Fibroblast of villous mesenchyme (primary cell): ENCODE measurements around the gene TMEM164. TPM values are rescaled to one million over a fixed set of nuclear protein-coding genes. Genes with fewer than 3 reads are reported as not detected.
A peak's percentile ranks its signal among the peaks of the same experiment; 100 is the strongest.

Experiments
- DNase-seq: peaks from one replicate; pipeline ENCODE4 v3.0.0-alpha.2; 2010; ENCODE audit warnings: low read depth
- H3K4me3 ChIP-seq: 2 replicates; pipeline ENCODE4 v1.5.1; 2011; ENCODE audit warnings: low read depth, mild to moderate bottlenecking, low read length
- CTCF ChIP-seq: IDR thresholded peaks from 2 replicates; pipeline ENCODE4 v1.5.1; 2012; ENCODE audit warnings: low read depth, mild to moderate bottlenecking, low read length; ENCODE audit not compliant: insufficient read depth
- total RNA-seq: library from RNA; depleted of rRNA; stranded (reverse); fragments of >200 nt; gene quantifications from 2 replicates; pipeline ENCODE4 v1.2.3, GENCODE V29; 2012

Gene TMEM164
- total RNA-seq, 1 donor: 11.7 TPM

DNA sequence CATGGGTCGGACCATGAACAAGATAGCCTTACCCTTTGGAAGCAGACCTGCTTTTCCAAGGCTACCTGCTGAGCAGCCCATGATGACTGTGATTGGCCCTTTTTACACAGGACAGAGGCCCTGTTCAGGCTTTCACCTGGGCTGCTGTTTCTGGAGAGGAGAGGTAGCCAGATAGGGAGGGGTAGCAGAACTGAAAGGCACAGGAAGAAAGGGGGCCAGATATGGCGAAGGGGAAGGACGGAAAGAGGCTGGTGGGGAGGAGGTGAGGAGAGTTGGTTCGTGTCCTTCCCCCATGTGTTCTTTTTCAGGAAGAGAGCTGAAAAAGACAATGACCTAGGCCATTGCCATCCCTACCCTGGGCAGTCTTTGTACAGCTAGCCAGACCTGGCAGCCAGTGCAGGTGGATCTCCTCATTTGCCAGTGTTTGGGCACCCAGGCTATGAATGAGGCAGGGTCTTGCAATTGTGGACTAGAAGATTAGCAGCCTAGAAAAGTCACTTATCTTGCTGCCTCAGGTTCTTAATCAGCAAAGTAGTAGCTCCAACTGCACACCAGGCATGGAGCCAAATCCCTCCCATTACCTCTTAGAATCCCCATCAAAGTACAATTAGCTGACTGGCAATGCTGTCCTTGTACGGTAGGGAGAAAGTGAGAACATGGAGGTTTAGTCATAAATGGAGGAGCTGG lies 175.4 kb downstream of the TMEM164 start:
- no peak for DNase-seq
- H3K4me3 ChIP-seq: no peak overlapping the region
- no peak for TF ChIP-seq CTCF

- DNase-seq: peak; percentile 71
- no peak overlapping the region for H3K4me3 ChIP-seq
- TF ChIP-seq CTCF: no peak
Observed at GRCh38 chrX:110180176-110180927, 177.4 kb downstream of the TMEM164 start.

GRCh38 chrX:110180928-110181310 lies 178.0 kb downstream of the TMEM164 start:
- DNase-seq: peak; percentile 65

DNA sequence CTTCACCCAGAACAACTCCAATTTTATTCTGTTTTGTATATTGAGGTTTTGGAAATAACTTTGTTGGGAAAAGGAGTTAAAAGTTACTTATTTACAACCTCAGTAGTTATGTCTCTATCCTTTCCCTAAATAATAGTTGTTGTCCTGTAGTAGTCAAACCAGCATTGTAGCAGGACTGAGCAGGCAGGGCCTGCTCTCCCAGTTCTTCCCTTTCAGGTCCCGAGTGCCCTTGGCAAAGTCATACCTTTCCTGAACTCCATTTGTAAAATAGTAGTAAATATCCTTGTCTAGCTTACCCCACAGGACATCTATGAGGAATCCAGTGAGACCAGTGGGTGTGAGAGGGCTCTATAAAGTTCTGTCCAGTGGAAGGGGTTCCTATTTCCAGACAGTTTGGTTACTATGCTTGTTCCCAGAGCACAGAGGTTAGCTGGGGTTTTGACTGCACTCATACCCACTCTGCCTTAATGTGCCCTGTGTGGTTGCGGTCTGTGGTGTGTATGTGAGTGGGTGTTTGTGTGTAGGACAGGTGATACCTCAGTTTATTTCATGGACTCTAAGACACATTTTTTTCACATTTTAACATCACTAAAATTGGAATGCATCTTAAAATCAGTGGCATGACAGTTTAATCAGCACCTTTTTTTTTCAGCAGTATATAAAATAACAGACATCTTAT lies 178.7 kb downstream of the TMEM164 start:
- DNase-seq: no peak
- no peak for TF ChIP-seq CTCF
- H3K4me3 ChIP-seq: no peak overlapping the region

More at GRCh38 chrX:110180928-110181310, 178.0 kb downstream of the TMEM164 start:
- TF ChIP-seq CTCF: no peak
- no peak overlapping the region for H3K4me3 ChIP-seq

DNA sequence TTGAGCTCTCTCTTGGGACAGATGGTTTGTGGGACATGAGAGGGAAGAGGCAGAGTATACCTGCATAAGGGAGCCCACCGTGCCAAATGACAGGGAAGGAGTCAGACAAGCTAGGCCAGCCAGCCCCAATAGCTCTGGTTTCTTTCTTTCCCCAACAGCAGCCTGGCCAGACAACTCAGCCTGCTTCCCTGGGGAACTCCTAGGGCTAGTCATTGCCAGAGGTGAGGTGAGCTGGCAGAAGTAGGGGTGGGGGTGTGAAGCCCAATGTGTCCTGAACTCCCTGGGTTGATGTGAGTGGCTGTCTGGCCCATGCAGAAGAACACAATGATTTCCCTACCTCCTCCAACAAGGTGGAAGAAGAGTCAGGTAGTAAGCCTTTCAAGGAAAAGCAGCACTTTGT lies 179.4 kb downstream of the TMEM164 start:
- no peak for TF ChIP-seq CTCF
- DNase-seq: no peak
- H3K4me3 ChIP-seq: no peak overlapping the region

DNA sequence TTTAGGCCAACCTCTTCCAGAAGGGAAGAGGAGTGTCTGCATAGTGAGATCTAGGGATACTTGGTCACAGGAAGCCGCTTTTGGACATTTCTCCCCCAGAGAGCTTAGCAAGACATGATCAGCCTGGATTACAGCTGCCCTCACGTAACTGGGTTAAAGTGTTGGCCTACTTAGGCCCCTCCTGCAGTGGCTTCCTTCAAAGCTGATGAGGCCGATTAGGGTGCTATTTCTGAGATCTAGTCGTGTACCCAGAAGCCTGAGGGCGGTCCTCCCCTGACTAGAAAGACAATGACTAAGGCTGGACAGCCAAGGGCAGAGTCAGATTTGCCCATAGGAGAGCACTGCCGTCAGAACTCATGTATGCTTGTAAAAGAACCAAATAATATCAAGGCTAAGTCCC lies 180.0 kb downstream of the TMEM164 start:
- no peak overlapping the region for H3K4me3 ChIP-seq
- TF ChIP-seq CTCF: no peak
- no peak for DNase-seq
